CD8-positive, alpha-beta memory T cell (primary cell): Measurements from ENCODE around the gene ABCA12. TPM values are rescaled to one million over a fixed set of nuclear protein-coding genes. Genes with fewer than 3 reads are reported as not detected.

Experiments
- CTCF ChIA-PET: fragments of 350-600 bp; sonication (Branson Sonifier 250); formaldehyde crosslinking; loops from one replicate; lab custom pipeline; 2021; ENCODE audit warnings: antibody characterized with exemption; lab: Charles Lee
- POLR2A ChIA-PET: fragments of 350-600 bp; sonication (Branson Sonifier 250); formaldehyde crosslinking; loops from one replicate; lab custom pipeline; 2021; ENCODE audit warnings: antibody characterized with exemption; lab: Charles Lee
- DNase-seq, 5 donors: peaks; one replicate each; pipeline versions ENCODE4 v3.0.0 to v3.0.0-alpha.2; 2020 to 2022; ENCODE audit warnings: mixed read lengths in 1 of 5
- H3K27ac ChIP-seq: one replicate; pipeline ENCODE4 v1.7.0; 2013; ENCODE audit warnings: low read depth, mild to moderate bottlenecking, low read length, moderate library complexity
- H3K27me3 ChIP-seq: 2 replicates; pipeline ENCODE4 v1.7.0; 2013; ENCODE audit warnings: low read length, mild to moderate bottlenecking; ENCODE audit not compliant: insufficient read depth, poor library complexity, severe bottlenecking
- H3K36me3 ChIP-seq: 2 replicates; pipeline ENCODE4 v1.7.0; 2013; ENCODE audit warnings: mild to moderate bottlenecking, low read length, moderate library complexity; ENCODE audit not compliant: insufficient read depth
- H3K4me1 ChIP-seq: 2 replicates; pipeline ENCODE4 v1.7.0; 2013; ENCODE audit warnings: mild to moderate bottlenecking, low read length, moderate library complexity; ENCODE audit not compliant: insufficient read depth
- H3K4me3 ChIP-seq: 2 replicates; pipeline ENCODE4 v1.7.0; 2013; ENCODE audit warnings: mild to moderate bottlenecking, low read length
- H3K9me3 ChIP-seq: 2 replicates; pipeline ENCODE4 v1.7.0; 2013; ENCODE audit warnings: mild to moderate bottlenecking, low read length
- H3K27ac Mint-ChIP-seq, 8 donors: one replicate each; pipeline ENCODE4 v1.8.0; 2020 to 2021; ENCODE audit warnings: mixed read lengths in 8 of 8, mild to moderate bottlenecking in 6 of 8, inconsistent platforms in 3 of 8, moderate library complexity in 3 of 8
- H3K27me3 Mint-ChIP-seq, 2 donors: one replicate each; pipeline ENCODE4 v1.8.0; 2020 to 2021; ENCODE audit warnings: mixed read lengths in 2 of 2, mild to moderate bottlenecking in 1 of 2, moderate library complexity in 1 of 2
- H3K36me3 Mint-ChIP-seq, 3 donors: one replicate each; pipeline ENCODE4 v1.8.0; 2020 to 2021; ENCODE audit warnings: mixed read lengths in 3 of 3, inconsistent platforms in 1 of 3, mild to moderate bottlenecking in 1 of 3
- H3K4me1 Mint-ChIP-seq, 3 donors: one replicate each; pipeline ENCODE4 v1.8.0; 2020 to 2021; ENCODE audit warnings: mixed read lengths in 3 of 3, inconsistent platforms in 1 of 3, mild to moderate bottlenecking in 1 of 3
- H3K4me3 Mint-ChIP-seq, 7 donors: one replicate each; pipeline ENCODE4 v1.8.0; 2020 to 2021; ENCODE audit warnings: mixed read lengths in 7 of 7, mild to moderate bottlenecking in 6 of 7, moderate library complexity in 4 of 7, inconsistent platforms in 2 of 7
- H3K9me3 Mint-ChIP-seq, 5 donors: one replicate each; pipeline ENCODE4 v1.8.0; 2020 to 2022; ENCODE audit warnings: mixed read lengths in 5 of 5, mild to moderate bottlenecking in 3 of 5, moderate library complexity in 2 of 5, inconsistent platforms in 1 of 5
- polyA plus RNA-seq: library from polyadenylated mRNA; unstranded; fragments of 300-500 nt; fragmentation: Illumina TruSeq; gene quantifications from one replicate; pipeline ENCODE4 v1.2.3, GENCODE V29; 2021
- total RNA-seq, 2 experiments: library from RNA; stranded (reverse); gene quantifications; one replicate each; pipeline ENCODE4 v1.2.3, GENCODE V29; 2021

ABCA12 gene
- total and polyA plus RNA-seq, 3 experiments from 2014 or later: not detected

GRCh38 chr2:215144106-215144875, 5.9 kb upstream of the ABCA12 start:
- Histone ChIP-seq H3K36me3 (no peaks in the 10 kb centered on the region), H3K27me3 (no peaks in the 10 kb centered on the region), H3K9me3 (no peaks in the 10 kb centered on the region), H3K4me1 (no peaks in the 10 kb centered on the region), H3K27ac (no peak overlapping the region), H3K4me3 (no peak overlapping the region)
- ChIA-PET CTCF (no interaction called here), POLR2A (no interaction called here)
- Mint-ChIP-seq H3K9me3 (no peaks in the 10 kb centered on the region), H3K4me1 (no peaks in the 10 kb centered on the region), H3K4me3 (no peak overlapping the region), H3K27ac (no peak overlapping the region), H3K36me3 (no peaks in the 10 kb centered on the region), H3K27me3 (peaks cover 7 to 21% of the 10 kb centered on the region in 2 donors)
- DNase-seq: no peak

- Histone ChIP-seq H3K27ac (no peak overlapping the region), H3K4me3 (no peak overlapping the region), H3K4me1 (no peaks in the 10 kb centered on the region), H3K9me3 (no peaks in the 10 kb centered on the region), H3K27me3 (no peaks in the 10 kb centered on the region), H3K36me3 (no peaks in the 10 kb centered on the region)
- Mint-ChIP-seq H3K27ac (no peak overlapping the region), H3K9me3 (no peaks in the 10 kb centered on the region), H3K4me3 (no peak overlapping the region), H3K27me3 (peaks cover 8 to 29% of the 10 kb centered on the region in 2 donors), H3K4me1 (no peaks in the 10 kb centered on the region), H3K36me3 (no peaks in the 10 kb centered on the region)
- DNase-seq: no peak
- CTCF ChIA-PET: no interaction called here
- POLR2A ChIA-PET: no interaction called here
These were observed 5.0 kb upstream of the ABCA12 start for GRCh38 chr2:215143458-215143857.

- no peaks in the 10 kb centered on the region for H3K9me3 Mint-ChIP-seq
- CTCF ChIA-PET: interaction anchor here (0.7 kb wide), 1 partner anchor 767 kb away, joined by 4 read pairs; no protein-coding TSS in a partner anchor
- no peak for DNase-seq
- H3K36me3 ChIP-seq: no peaks in the 10 kb centered on the region
- no peaks in the 10 kb centered on the region for H3K4me1 Mint-ChIP-seq
- H3K27ac ChIP-seq: no peak overlapping the region
- no peaks in the 10 kb centered on the region for H3K9me3 ChIP-seq
- no peak overlapping the region for H3K4me3 Mint-ChIP-seq
- no peak overlapping the region for H3K27ac Mint-ChIP-seq
- peaks cover 9 to 36% of the 10 kb centered on the region in 2 donors for H3K27me3 Mint-ChIP-seq
- no peak overlapping the region for H3K4me3 ChIP-seq
- H3K4me1 ChIP-seq: no peaks in the 10 kb centered on the region
- H3K27me3 ChIP-seq: no peaks in the 10 kb centered on the region
- H3K36me3 Mint-ChIP-seq: no peaks in the 10 kb centered on the region
- POLR2A ChIA-PET: no interaction called here
These were observed 3.3 kb upstream of the ABCA12 start for GRCh38 chr2:215141706-215142105.

GRCh38 chr2:215140166-215140707, 1.8 kb upstream of the ABCA12 start:
- ChIA-PET POLR2A (no interaction called here), CTCF (no interaction called here)
- no peak overlapping the region for H3K27ac Mint-ChIP-seq
- no peak overlapping the region for H3K27ac ChIP-seq
- no peaks in the 10 kb centered on the region for H3K4me1 Mint-ChIP-seq
- DNase-seq: no peak
- H3K27me3 ChIP-seq: no peaks in the 10 kb centered on the region
- no peaks in the 10 kb centered on the region for H3K4me1 ChIP-seq
- no peak overlapping the region for H3K4me3 Mint-ChIP-seq
- no peak overlapping the region for H3K4me3 ChIP-seq
- H3K27me3 Mint-ChIP-seq: peaks cover 9 to 36% of the 10 kb centered on the region in 2 donors
- H3K9me3 Mint-ChIP-seq: no peaks in the 10 kb centered on the region
- H3K36me3 Mint-ChIP-seq: no peaks in the 10 kb centered on the region
- H3K36me3 ChIP-seq: no peaks in the 10 kb centered on the region
- no peaks in the 10 kb centered on the region for H3K9me3 ChIP-seq

GRCh38 chr2:215137741-215138340, 585 bp downstream of the ABCA12 start:
- no peak overlapping the region for H3K4me3 Mint-ChIP-seq
- CTCF ChIA-PET: no interaction called here
- no peaks in the 10 kb centered on the region for H3K36me3 Mint-ChIP-seq
- DNase-seq: no peak
- H3K9me3 Mint-ChIP-seq: peaks cover 0 to under 1% (median 0%) of the 10 kb centered on the region in 5 donors
- H3K27me3 ChIP-seq: no peaks in the 10 kb centered on the region
- no peaks in the 10 kb centered on the region for H3K9me3 ChIP-seq
- no peak overlapping the region for H3K27ac Mint-ChIP-seq
- H3K4me1 Mint-ChIP-seq: no peaks in the 10 kb centered on the region
- H3K4me1 ChIP-seq: no peaks in the 10 kb centered on the region
- H3K4me3 ChIP-seq: no peak overlapping the region
- POLR2A ChIA-PET: no interaction called here
- peaks cover 7 to 31% of the 10 kb centered on the region in 2 donors for H3K27me3 Mint-ChIP-seq
- H3K36me3 ChIP-seq: no peaks in the 10 kb centered on the region
- H3K27ac ChIP-seq: no peak overlapping the region

GRCh38 chr2:215137329-215137686, 1.1 kb downstream of the ABCA12 start:
- H3K36me3 Mint-ChIP-seq: no peaks in the 10 kb centered on the region
- H3K4me1 Mint-ChIP-seq: no peaks in the 10 kb centered on the region
- no peak for DNase-seq
- H3K27me3 Mint-ChIP-seq: peaks cover 7 to 31% of the 10 kb centered on the region in 2 donors
- H3K9me3 ChIP-seq: no peaks in the 10 kb centered on the region
- H3K36me3 ChIP-seq: no peaks in the 10 kb centered on the region
- no peak overlapping the region for H3K4me3 Mint-ChIP-seq
- H3K27ac Mint-ChIP-seq: no peak overlapping the region
- peaks cover 4 to 5% (median 5%) of the 10 kb centered on the region in 5 donors for H3K9me3 Mint-ChIP-seq
- ChIA-PET CTCF (no interaction called here), POLR2A (no interaction called here)
- H3K4me3 ChIP-seq: no peak overlapping the region
- H3K4me1 ChIP-seq: no peaks in the 10 kb centered on the region
- no peak overlapping the region for H3K27ac ChIP-seq
- no peaks in the 10 kb centered on the region for H3K27me3 ChIP-seq

- no peak for DNase-seq
- H3K4me3 ChIP-seq: no peak overlapping the region
These were observed 1.6 kb downstream of the ABCA12 start for GRCh38 chr2:215136669-215137328.

GRCh38 chr2:215120401-215120800, 18.0 kb downstream of the ABCA12 start:
- H3K9me3 Mint-ChIP-seq: peaks cover 2 to 12% (median 5%) of the 10 kb centered on the region in 5 donors
- CTCF ChIA-PET: no interaction called here

More at GRCh38 chr2:215136669-215137328, 1.6 kb downstream of the ABCA12 start:
- no peaks in the 10 kb centered on the region for H3K27me3 ChIP-seq
- no peak overlapping the region for H3K27ac ChIP-seq
- H3K36me3 ChIP-seq: no peaks in the 10 kb centered on the region
- no peaks in the 10 kb centered on the region for H3K4me1 ChIP-seq
- no peaks in the 10 kb centered on the region for H3K4me1 Mint-ChIP-seq
- POLR2A ChIA-PET: no interaction called here
- H3K9me3 Mint-ChIP-seq: peaks cover 4 to 10% (median 5%) of the 10 kb centered on the region in 5 donors
- H3K4me3 Mint-ChIP-seq: no peak overlapping the region
- H3K36me3 Mint-ChIP-seq: no peaks in the 10 kb centered on the region
- H3K27me3 Mint-ChIP-seq: peaks cover 7 to 28% of the 10 kb centered on the region in 2 donors
- CTCF ChIA-PET: no interaction called here
- H3K27ac Mint-ChIP-seq: no peak overlapping the region
- no peaks in the 10 kb centered on the region for H3K9me3 ChIP-seq

More at GRCh38 chr2:215120401-215120800, 18.0 kb downstream of the ABCA12 start:
- H3K4me3 ChIP-seq: no peak overlapping the region
- H3K9me3 ChIP-seq: no peaks in the 10 kb centered on the region
- no peaks in the 10 kb centered on the region for H3K27me3 ChIP-seq
- Mint-ChIP-seq H3K27ac (no peak overlapping the region), H3K27me3 (peaks cover 0 to 8% of the 10 kb centered on the region in 2 donors), H3K4me1 (no peaks in the 10 kb centered on the region), H3K4me3 (no peak overlapping the region), H3K36me3 (no peaks in the 10 kb centered on the region)
- no peaks in the 10 kb centered on the region for H3K36me3 ChIP-seq
- H3K27ac ChIP-seq: no peak overlapping the region
- no peaks in the 10 kb centered on the region for H3K4me1 ChIP-seq
- POLR2A ChIA-PET: no interaction called here
- DNase-seq: no peak
